Lower leg skin (tissue), 3 donors: ENCODE results near the gene AEBP2.

Experiments
- POLR2A ChIP-seq, 2 donors: fragments of 450-650 bp; IDR thresholded peaks; one replicate each; pipeline ENCODE4 v1.6.1; 2016 to 2017; ENCODE audit warnings: antibody characterized with exemption in 2 of 2, mild to moderate bottlenecking in 1 of 2, moderate library complexity in 1 of 2
- TF ChIP-seq, protein P1 (sequence below), 3 donors: fragments of 450-650 bp; IDR thresholded peaks; one replicate each; pipeline ENCODE4 v1.5.1; 2016; ENCODE audit warnings: antibody characterized with exemption in 3 of 3, mild to moderate bottlenecking in 3 of 3, moderate library complexity in 2 of 3

DNA sequence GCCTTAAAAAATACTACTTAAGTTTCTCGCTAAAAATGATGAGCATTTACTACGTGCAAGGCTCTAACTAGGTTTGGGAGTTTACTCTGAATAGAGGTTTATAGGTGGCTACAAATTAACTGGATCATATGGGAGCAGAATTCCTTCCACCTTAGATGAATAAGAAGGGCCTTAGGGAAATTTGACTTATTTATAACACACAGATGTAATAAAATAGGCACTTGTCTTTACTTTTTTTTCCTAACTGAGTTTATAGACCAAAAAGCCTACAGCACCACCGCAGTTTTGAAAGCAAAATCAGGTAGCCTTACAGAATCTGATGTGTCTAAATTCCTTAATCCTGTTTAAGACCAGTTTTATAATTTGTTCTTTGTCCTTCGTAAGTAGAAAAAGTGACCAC is 10.5 kb downstream of the AEBP2 start:
- no peak for TF ChIP-seq POLR2A (IDR thresholded peaks at IDR 0.05)
- TF ChIP-seq, protein P1, sequence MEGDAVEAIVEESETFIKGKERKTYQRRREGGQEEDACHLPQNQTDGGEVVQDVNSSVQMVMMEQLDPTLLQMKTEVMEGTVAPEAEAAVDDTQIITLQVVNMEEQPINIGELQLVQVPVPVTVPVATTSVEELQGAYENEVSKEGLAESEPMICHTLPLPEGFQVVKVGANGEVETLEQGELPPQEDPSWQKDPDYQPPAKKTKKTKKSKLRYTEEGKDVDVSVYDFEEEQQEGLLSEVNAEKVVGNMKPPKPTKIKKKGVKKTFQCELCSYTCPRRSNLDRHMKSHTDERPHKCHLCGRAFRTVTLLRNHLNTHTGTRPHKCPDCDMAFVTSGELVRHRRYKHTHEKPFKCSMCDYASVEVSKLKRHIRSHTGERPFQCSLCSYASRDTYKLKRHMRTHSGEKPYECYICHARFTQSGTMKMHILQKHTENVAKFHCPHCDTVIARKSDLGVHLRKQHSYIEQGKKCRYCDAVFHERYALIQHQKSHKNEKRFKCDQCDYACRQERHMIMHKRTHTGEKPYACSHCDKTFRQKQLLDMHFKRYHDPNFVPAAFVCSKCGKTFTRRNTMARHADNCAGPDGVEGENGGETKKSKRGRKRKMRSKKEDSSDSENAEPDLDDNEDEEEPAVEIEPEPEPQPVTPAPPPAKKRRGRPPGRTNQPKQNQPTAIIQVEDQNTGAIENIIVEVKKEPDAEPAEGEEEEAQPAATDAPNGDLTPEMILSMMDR (IDR thresholded peaks at IDR 0.05), result no peak
